Fibroblast of upper back skin (primary cell): ENCODE data around the gene FHOD1.
A peak's percentile ranks its signal among the peaks of the same experiment; 100 is the strongest.

Source experiments
- DNase-seq: peaks from one replicate; pipeline ENCODE4 v3.0.0-alpha.2; 2013

The FHOD1 gene

DNA sequence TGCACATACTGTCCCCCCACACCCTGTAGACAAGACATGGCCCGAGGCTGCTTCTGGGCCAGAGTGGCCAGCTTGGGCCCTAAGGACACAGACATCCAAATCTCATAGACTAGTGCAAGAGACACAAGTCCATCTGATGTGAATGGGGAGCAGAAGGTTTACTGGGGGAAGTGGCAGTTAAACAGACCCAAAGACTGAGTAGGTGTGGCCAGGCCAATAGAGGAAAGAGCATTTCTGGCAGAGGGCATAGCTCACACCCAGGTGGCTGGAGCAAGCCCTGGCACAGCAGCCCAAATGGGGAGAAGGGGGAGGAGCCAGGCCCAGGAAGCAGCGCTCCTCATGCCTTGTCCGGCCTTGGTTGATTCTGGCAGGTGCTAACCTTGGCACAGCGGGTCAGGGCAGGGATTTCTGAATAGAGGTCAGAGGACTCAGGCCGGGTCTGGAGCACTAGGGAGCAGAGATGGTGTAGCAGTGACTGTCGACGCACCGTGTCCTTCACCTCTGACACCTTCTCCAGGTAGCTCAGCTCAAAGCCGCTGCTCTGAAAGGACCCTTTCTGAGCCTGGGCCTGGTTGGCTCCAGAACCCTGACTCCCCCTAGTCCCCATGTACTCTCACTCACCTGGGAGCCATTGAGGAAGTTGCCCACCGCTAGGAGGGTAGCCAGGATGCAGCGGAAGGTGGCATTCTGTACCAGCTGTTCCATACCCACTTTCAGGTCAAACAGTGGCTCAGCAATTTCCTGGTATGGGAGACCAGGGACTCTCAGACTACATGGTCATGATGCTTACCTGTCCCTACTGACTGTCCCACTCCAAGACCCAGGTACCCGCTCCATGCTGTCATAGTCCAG is 16.2 kb downstream of the FHOD1 start:
- no peak for DNase-seq

DNA sequence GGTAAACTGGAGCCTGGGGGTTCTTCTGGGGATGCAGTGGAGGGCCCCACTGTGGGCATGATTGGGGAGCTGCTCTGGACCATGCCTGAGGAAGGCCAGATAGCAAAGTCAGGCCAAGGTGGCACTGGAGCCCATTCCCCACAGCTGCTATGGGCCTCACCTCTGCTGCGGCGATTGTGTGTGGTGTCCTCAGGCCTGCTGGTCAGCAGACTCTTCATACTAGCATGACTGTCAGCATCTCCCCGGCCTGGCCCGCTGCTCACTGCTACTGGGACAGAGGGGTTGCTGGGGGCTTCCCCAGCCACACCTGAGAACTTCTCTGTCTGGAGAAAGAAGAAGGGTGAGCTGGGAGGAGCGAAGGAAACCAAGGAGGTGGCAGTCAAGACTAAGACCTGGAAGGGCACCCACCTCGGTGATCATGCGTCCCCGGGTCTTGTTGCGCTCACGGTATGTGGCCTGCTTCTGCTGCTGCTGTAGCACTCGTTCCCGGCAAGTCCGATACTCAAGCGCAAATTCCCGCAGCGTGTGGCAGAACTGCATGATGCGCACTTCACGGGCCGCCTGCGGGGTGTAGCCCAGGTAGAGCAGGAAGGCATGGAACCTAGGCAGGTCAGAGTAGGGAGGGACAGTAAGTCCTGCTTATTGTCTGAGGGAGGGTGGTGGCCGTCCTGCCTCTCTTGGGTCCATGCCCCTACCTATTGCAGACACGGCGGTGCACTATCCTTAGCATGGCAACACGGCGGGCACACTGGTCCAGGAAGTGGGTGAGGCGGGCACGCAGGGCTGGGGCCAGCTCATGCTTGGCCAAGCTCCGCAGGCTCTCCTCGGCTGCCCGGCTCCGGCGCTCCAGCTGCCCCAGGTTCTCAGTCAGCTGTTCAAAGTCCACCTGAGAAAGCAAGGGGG is 17.1 kb downstream of the FHOD1 start:
- no peak for DNase-seq

- DNase-seq, result no peak
These were observed 18.4 kb downstream of the FHOD1 start for GRCh38 chr16:67228905-67229304.

GRCh38 chr16:67228034-67228785 is 19.1 kb downstream of the FHOD1 start:
- DNase-seq, result no peak

DNA sequence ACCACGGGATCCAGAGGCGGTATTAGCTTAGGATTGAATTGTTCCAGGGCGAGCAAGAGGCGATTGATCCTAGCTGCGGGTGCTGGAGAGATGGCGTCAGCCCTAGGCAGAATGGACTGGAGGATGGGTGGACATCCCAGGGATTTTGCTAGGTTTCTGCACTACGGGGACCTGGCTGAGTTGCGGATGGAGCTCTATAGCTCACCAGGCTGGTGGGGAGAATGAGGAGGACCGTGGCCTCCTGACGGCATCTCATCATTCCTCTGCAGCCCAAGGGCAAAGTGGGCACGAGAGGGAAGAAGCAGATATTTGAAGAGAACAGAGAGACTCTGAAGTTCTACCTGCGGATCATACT is 19.7 kb downstream of the FHOD1 start:
- no peak for DNase-seq

GRCh38 chr16:67226804-67227566 is 20.3 kb downstream of the FHOD1 start, which contains the start of gene TMEM208:
Gene TMEM208, plus strand, starts transcription at chr16:67227130. Its CDS starts 89 bp downstream, at chr16:67227219.
- DNase-seq, result peak; percentile 99

DNA sequence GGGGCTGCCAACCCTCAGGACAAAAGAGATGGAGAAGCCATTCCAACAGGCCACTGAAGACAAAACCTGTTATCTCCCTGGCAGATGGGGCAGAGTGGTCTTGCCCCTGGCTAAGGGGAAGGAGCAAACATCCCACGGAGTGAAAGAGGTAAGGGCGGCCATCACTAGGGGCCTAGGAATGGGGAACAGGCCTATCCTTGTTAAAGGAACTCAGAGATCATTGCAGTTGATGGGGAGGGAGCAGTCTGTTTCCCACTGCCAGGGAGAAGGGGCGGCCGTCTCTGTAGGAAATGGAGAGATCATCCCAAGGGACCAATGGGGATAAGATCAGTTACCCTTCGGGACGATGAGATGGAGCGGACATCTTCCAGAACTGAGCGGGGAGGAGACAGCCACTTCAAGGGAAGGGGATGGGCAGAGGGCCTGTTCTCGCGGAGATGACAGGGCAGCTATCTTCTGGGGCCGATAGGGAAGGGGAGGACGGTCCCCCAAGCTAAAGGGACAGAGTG is 20.9 kb downstream of the FHOD1 start:
- DNase-seq, result no peak

- no peak for DNase-seq
These were observed 23.3 kb downstream of the FHOD1 start for GRCh38 chr16:67223992-67224391.

- DNase-seq, result no peak
These were observed 30.4 kb downstream of the FHOD1 start for GRCh38 chr16:67216612-67217490.

DNA sequence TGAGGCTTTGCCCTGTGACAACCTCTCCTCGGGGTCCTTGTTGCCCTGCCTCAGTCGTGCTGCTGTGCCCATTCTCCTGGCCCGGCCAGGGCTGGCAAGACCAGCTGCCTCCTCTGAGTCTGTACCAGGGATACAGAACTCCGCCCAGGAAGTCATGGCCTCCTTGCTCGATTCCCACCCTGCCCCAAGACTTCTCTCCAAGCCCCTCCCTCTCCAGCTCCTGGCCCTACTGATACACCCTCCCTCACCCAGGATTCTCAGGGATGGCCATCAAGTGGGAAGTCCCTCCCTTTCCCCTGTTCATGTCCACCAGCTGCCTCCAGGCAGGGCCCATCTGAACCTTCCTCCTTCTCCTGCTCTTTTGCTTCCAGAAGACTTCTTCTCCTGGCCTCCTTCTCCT is 31.6 kb downstream of the FHOD1 start:
- no peak for DNase-seq

DNA sequence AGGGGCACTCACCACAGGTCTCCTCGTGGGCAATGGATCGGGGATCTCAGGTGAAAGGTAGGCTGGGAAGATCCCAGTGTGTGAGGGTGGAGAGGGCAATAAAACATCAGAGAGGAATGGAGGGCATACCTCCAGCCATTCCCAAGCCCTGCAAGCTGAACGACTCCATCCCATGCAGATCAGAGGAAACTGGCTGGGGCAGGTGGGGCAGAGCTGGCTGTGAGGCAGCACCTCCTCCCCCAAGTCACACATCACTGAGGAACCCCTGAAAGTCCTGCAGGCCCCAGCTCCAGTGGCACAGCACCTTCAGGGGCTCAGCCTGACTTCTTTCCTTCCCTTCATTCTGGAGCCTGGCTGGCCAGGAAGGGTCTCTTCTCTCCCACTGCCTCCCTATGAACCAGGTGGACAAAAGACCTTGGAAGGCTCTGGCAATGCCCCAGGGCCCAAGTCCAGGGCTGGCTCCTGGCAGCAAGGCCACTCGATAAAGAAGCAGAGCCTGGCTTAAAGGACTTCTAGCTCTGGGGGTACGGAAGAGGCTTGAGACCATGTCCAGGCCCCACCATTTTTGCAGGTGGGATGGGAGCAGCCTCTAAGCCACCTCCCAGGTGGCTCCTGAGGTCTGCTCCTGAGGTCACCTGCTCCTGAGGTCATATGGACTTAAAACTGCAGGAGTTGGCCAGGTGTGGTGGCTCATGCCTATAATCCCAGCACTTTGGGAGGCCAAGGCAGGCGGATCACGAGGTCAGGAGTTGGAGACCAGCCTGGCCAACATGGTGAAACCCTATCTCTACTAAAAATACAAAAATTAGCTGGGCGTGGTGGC is 33.9 kb downstream of the FHOD1 start:
- no peak for DNase-seq

- no peak for DNase-seq
These were observed 34.5 kb downstream of the FHOD1 start for GRCh38 chr16:67212766-67213165.

- DNase-seq, result no peak
These were observed 35.6 kb downstream of the FHOD1 start for GRCh38 chr16:67211674-67212073.

DNA sequence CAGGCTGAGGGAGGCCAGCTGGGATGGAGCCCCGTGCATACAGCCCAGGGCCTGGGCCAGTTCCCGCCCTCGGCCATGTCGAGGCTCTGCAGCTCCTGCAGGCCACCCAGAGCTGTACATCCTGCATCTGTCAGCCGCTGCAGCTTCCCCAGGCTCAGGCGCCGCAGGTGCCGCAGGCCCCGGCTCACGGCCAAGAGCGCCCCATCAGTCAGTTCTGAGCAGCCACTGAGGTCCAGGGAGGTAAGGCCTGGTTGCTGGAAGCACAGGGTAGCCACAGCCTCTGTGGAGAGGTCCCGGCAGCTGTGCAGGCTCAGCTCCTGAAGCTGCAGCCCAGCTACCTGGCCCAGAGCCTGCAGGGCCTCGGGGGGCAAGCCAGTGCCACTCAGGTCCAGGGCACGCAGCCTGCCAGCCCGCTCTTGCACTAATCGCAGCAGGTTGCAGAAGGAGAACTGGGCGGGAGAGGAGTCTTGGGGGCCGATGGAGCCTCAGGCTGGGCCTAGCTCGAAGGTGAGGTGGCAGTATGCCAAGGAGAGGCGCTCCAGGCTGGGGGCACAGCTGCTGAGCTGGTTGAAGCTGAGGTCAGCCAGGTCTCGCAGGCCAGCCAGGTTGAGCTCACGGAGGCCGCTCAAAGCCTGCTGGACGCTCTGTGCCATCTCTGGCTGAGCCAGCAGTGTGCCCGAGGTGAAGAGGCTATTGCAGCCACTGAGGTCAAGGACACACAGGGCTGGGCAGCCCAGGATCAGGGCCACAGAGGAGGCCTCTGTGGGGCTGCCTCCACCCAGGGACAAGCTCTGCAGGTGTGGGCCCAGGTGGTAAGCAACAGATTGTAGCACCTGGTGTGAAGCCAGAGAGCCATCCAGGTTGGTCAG is 37.0 kb downstream of the FHOD1 start:
- no peak for DNase-seq

- DNase-seq, result no peak
These were observed 37.7 kb downstream of the FHOD1 start for GRCh38 chr16:67209565-67209964.

DNA sequence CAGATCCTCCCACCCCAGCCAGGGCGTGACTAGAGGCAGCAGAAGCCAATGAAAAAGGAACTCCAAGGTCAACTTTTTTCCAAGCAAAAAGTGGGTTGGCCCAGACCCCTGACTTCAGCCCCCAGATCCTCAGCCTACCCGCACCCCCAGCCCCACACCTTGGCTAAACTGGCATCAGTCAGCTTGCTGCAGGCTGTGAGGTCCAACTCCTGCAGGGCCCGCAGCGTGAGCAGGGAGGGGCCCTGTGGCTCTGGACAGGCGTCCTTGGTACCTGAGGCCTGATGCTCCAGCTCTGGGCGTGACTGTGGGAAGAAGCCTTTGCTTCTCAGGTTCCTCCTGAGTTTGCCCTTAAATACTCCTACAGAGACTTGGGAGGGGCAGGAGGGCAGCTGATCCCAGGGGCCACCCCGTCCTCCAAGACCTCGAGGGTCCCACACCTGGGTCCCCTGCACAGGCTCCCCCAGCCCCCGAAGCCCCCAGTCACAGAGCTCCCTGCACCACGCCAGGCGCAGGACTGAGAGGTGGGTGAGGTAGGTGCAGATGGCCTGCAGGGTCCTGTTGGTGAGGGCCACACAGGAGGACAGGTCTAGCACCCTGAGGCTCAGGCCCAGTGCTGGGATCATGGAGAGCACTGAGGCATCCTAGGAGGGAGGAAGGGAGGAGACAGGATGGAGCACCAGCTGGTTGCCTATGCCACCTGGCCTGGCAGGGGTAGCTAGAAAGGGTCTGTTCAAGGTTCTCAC is 39.0 kb downstream of the FHOD1 start:
- no peak for DNase-seq

DNA sequence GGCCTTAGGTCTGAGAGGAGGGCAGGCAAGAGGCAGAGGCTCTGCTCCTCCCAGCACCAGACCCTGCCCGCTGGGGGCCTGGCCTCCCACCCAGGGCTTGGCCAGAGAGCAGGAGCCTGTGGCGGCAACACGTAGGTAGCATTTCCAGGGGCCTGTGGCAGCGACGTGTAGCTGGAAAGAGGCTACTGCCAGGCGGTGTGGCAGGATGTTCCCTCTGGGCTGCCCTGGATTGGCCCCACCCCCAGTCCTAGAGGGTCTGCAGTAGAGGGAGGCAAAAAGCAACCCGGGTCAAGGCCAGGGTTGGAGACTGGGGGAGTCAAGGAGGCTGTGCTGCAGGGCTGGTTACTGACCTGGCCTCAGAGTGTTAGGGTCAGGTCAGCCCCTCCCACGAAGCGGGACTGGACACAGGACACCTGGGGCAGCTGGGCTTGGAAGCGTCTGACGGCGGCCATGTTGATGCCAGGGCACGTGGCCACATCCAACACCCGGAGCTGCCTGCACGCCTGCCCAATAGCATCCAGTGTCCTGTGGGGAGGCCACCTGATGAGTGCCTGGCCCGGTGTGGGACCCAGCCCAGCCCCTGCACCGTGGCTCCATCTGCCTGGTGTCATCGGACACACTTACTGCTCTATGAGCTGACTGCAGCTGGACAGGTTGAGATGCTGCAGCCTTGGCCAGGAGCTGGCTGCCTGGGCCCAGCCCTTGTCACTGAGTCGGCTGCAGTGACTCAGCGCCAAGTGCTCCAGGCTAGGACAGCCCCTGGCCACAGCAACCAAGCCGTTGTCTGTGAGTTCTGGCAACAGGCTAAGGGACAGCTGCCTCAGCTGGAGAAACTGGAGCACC is 39.8 kb downstream of the FHOD1 start:
- peak; percentile 16 for DNase-seq
